HG03442 (cell line): ENCODE data around the gene WDR82.
A peak's percentile ranks its signal among the peaks of the same experiment; 100 is the strongest.

Experiments used
- ATAC-seq: cut with Tn5 transposase; IDR thresholded peaks from one replicate; pipeline ENCODE4 v1.9.1; 2021; ENCODE audit warnings: mild to moderate bottlenecking, moderate library complexity; ENCODE audit not compliant: unreplicated experiment

WDR82 gene

DNA sequence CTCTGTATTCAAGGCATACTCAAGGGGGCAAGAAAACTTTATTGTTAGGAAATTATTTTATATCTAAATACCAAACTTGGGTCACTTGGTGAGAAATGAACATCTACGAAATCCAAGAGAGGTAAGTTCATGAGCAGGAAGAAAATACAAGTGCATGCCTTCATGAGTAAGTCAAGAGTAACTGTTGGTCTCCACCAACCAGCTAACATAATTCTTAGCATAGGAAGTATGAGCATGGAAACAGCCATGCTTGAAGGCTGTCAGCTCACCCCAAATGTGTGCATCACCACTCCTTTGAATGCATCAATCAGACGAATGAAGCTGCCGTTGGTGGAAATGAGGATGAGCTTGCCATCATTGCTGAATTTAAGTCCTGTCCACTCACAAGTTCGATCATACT is 19.0 kb downstream of the WDR82 start:
- no peak for ATAC-seq

- no peak for ATAC-seq
Measured at GRCh38 chr3:52259035-52259434, 19.4 kb downstream of the WDR82 start.

- ATAC-seq: no peak
Measured at GRCh38 chr3:52257911-52258310, 20.5 kb downstream of the WDR82 start.

DNA sequence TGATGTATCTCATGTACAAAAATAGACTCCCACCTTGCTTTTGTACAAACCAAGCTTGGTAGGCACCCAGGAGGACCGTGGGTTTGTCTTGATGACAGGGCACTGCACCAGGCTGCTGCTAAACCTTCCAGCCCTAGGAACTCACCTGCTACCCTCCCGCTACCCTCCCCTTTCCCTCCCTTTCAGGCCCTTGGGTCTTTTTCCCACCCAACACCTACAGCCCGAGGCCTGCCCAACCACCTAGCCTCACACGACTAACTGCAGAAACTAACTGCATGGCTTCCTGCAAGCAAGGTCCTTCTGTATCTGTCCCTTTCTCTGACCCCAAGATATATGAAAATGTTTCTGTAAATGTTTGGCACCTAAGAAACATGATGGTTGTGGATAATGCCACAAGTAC is 21.8 kb downstream of the WDR82 start:
- ATAC-seq: no peak

DNA sequence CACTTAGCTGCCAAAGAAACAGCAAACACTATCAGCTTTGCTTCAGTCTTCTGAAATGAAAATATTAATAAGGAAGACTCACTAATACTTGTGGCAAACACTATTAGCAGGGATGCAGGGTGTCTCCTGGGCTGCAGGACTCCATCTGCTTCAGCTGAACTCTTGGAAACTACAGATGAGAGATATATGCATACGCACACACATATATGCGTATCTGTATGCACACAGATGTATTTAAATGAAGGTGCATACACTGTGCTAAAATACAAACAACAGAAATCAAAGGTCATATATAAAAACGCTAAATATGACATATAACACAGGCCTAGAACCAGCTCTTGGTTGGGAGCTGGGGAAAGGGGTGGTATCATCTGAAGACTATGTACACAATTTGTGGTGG is 22.3 kb downstream of the WDR82 start:
- ATAC-seq: no peak

DNA sequence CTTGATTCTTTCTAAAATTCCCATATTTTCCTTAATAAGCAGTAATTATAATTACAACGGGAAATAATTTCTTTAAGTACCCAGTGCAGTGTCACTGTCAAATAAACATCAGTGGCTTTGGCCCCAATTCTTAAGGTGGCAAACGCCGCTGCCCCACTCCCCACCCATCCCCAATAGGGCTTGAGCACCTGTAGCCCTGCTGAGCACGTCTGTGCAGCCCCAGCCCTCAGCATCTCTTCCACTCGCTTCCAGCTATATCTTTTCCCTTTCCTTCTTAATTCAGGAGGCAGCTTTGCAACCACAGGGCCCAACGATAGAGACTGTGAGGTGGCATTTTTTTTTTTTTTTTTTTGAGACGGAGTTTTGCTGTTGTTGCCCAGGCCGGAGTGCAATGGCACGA is 23.8 kb downstream of the WDR82 start:
- ATAC-seq: no peak

DNA sequence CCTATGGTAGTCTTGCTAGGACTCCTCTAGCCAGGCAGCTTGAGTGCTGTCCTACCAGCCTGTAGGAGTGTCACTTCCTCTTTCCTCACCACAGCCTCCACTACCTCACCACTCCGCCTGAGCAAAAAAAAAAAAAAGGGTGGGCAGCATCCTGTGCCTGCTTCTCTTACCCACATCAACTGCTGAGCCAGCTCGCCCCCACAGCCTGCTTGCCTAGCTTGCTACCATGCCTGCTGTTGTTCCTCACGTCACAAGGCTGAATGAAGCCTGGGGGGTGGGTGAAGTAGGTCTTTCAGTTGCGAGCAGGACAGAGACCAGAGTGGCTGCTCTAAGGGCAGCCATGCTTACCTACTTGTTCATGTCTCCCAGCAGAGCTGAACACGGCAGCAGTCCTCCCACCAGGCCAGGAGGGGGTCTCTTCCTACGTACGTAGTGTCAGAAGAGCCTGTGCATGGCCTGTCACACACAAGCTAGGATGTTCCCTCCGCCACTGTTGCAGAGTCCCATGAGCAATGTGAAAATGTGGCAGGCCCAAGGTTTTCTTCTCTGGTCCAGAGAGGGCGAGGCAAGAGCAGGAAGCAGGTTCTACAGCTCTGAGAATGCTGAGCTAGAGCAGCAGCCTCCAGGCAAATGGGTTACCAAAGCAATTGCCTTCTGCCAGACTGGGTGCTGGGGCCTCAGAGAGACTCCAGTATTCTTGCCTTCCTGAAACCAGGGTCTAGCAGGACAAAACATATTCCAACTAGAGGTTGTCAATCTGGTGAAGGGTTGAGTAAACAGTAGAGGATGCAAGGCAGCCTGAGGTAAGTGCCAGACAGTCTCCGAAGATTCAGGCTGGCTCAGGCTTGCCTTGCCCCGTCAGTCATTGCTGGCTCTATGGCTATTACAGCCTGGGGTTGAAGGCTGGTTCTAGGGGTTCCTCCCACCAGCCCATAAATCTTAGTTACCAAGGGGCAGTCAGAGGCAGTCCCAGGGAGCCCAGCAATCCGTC is 24.8 kb downstream of the WDR82 start:
- ATAC-seq: peak; percentile 81

GRCh38 chr3:52250122-52250521 is 28.3 kb downstream of the WDR82 start:
- ATAC-seq: no peak

GRCh38 chr3:52249683-52250082 is 28.8 kb downstream of the WDR82 start:
- no peak for ATAC-seq

- no peak for ATAC-seq
Measured at GRCh38 chr3:52248816-52249547, 29.5 kb downstream of the WDR82 start.

GRCh38 chr3:52248165-52248541 is 30.3 kb downstream of the WDR82 start:
- ATAC-seq: no peak

GRCh38 chr3:52247409-52248164 is 30.9 kb downstream of the WDR82 start:
- ATAC-seq: no peak

GRCh38 chr3:52246728-52247408 is 31.6 kb downstream of the WDR82 start:
- no peak for ATAC-seq

DNA sequence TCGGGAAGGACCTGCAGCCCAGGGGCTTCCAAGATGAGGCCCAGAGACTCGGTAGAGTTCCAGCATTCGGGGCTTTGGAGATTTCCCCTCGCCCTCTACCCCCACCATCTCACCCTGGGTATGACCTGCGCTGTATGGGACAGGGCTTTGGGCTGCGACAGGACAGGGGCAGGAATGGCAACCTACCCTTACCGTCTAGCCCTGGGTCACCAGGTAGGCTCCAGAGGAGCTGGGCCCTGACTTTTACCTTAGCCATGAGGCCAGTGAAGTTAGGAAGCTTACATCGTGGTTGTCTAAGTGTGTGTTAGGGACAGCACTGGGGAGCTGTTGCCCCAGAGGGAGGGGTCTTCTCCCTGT is 32.2 kb downstream of the WDR82 start:
- no peak for ATAC-seq

DNA sequence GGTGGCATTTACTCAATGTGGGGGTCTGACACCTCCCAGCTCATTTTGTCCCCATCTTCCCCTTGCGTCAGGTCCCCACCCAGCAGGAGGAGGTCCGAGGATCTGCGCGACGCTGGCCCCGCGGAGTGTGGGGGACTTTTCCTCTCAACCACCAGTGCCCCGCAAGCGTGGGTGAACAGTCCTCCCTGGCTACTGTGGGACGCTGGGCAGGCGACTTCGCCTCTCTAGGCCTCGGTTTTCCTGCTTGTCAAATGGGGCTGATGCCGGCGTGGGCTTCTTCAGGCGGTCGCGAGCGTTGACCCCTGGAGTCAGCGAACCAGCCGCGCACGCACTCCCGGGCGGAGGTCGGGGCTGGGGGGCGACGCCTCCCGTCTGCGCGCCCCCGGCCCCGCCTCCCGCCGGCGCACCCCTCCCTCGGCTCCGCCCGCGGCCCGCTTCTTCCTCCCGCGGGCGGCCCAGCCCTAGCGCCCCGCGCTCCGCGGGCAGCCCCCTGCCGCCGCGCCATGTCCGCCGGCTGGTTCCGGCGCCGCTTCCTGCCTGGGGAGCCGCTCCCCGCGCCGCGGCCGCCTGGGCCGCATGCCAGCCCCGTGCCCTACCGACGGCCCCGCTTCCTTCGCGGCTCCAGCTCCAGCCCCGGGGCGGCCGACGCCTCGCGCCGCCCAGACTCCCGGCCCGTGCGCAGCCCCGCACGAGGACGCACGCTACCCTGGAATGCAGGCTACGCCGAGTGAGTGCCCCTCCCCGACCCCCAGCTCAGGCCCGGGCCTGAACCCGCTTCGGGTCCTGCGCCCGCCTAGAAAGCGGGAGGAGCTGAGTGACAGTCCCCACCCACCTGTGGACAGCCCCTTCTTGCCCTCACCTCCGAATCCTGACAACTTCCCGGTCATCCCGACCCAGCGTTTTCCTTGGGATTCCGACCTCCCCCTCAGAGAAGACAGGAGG is 32.9 kb downstream of the WDR82 start, which contains the start of gene PPM1M:
Gene PPM1M (plus strand): TSS at position 438 of the 942 bp plus-strand sequence. CDS start 66 bp downstream, at position 504.
- no peak for ATAC-seq

GRCh38 chr3:52243791-52244628 is 34.4 kb downstream of the WDR82 start:
- ATAC-seq: peak; percentile 33

DNA sequence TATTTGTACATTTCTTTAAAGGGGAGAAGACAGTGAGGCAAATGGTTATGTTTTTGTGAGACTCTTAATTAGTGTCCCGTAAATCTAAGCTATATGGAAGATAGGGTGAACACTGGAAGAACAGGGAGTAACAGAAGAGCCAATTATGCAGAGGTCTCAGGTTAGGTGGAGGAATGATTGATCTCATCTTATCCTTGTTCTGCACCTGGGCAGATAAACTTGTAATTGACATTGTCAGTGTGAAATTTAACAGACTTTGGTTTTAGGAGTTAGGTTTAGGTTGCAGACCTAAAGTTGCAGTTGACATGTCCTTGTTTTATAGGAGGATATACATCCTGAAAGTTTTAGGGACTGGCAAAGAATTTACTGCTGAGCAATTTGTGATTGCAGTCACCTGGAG is 36.4 kb downstream of the WDR82 start:
- ATAC-seq: no peak

GRCh38 chr3:52240886-52241370 is 37.5 kb downstream of the WDR82 start:
- ATAC-seq: no peak
